ENCODE data around the gene PRKN. TPM values are rescaled to one million over a fixed set of nuclear protein-coding genes. Genes with fewer than 3 reads are reported as not detected.

The PRKN gene
- polyA plus RNA-seq, 1 experiment, result 0.71 TPM

- no peaks in the 10 kb centered on the region for H3K36me3 ChIP-seq (ENCODE audit: control insufficient read depth, insufficient read depth, low read length)
- H3K4me3 ChIP-seq (ENCODE audit: low read depth, low read length), result no peak overlapping the region
- no peaks in the 10 kb centered on the region for H3K27me3 ChIP-seq (ENCODE audit: control insufficient read depth, insufficient read depth, low read length)
- DNase-seq (ENCODE audit: low read depth), result no peak
- ChIA-PET CTCF (no interaction called here), POLR2A (no interaction called here)
- no peak for TF ChIP-seq CTCF (IDR thresholded peaks at IDR 0.05; ENCODE audit: insufficient read depth, low read depth, low read length)
Observed at GRCh38 chr6:161985876-161986423, 741.6 kb downstream of the PRKN start.

GRCh38 chr6:161984713-161985112 is 742.9 kb downstream of the PRKN start:
- no peak for DNase-seq (ENCODE audit: low read depth)
- TF ChIP-seq CTCF (IDR thresholded peaks at IDR 0.05; ENCODE audit: insufficient read depth, low read depth, low read length), result no peak
- ChIA-PET CTCF (no interaction called here), POLR2A (no interaction called here)
- Histone ChIP-seq H3K4me3 (ENCODE audit: low read depth, low read length) (no peak overlapping the region), H3K27me3 (ENCODE audit: control insufficient read depth, insufficient read depth, low read length) (no peaks in the 10 kb centered on the region), H3K36me3 (ENCODE audit: control insufficient read depth, insufficient read depth, low read length) (no peaks in the 10 kb centered on the region)

GRCh38 chr6:161976553-161976952 is 751.0 kb downstream of the PRKN start:
- no peak for DNase-seq (ENCODE audit: low read depth)
- CTCF ChIA-PET, result no interaction called here

GRCh38 chr6:161973064-161973463 is 754.5 kb downstream of the PRKN start:
- CTCF ChIA-PET, result no interaction called here
- no peaks in the 10 kb centered on the region for H3K27me3 ChIP-seq (ENCODE audit: control insufficient read depth, insufficient read depth, low read length)
- POLR2A ChIA-PET, result no interaction called here
- no peaks in the 10 kb centered on the region for H3K36me3 ChIP-seq (ENCODE audit: control insufficient read depth, insufficient read depth, low read length)
- TF ChIP-seq CTCF (IDR thresholded peaks at IDR 0.05; ENCODE audit: insufficient read depth, low read depth, low read length), result no peak
- no peak for DNase-seq (ENCODE audit: low read depth)
- H3K4me3 ChIP-seq (ENCODE audit: low read depth, low read length), result no peak overlapping the region

More at GRCh38 chr6:161976553-161976952, 751.0 kb downstream of the PRKN start:
- no peak overlapping the region for H3K4me3 ChIP-seq (ENCODE audit: low read depth, low read length)
- no peak for TF ChIP-seq CTCF (IDR thresholded peaks at IDR 0.05; ENCODE audit: insufficient read depth, low read depth, low read length)
- no peaks in the 10 kb centered on the region for H3K36me3 ChIP-seq (ENCODE audit: control insufficient read depth, insufficient read depth, low read length)
- H3K27me3 ChIP-seq (ENCODE audit: control insufficient read depth, insufficient read depth, low read length), result no peaks in the 10 kb centered on the region
- POLR2A ChIA-PET, result no interaction called here

- no peak for DNase-seq (ENCODE audit: low read depth)
- POLR2A ChIA-PET, result no interaction called here
- TF ChIP-seq CTCF (IDR thresholded peaks at IDR 0.05; ENCODE audit: insufficient read depth, low read depth, low read length), result no peak
- Histone ChIP-seq H3K36me3 (ENCODE audit: control insufficient read depth, insufficient read depth, low read length) (no peaks in the 10 kb centered on the region), H3K27me3 (ENCODE audit: control insufficient read depth, insufficient read depth, low read length) (no peaks in the 10 kb centered on the region), H3K4me3 (ENCODE audit: low read depth, low read length) (no peak overlapping the region)
- CTCF ChIA-PET, result no interaction called here
Observed at GRCh38 chr6:161971043-161971442, 756.5 kb downstream of the PRKN start.
